Measurements from ENCODE around the gene CIAO2B.
A peak's percentile ranks its signal among the peaks of the same experiment; 100 is the strongest.

The CIAO2B gene

DNA sequence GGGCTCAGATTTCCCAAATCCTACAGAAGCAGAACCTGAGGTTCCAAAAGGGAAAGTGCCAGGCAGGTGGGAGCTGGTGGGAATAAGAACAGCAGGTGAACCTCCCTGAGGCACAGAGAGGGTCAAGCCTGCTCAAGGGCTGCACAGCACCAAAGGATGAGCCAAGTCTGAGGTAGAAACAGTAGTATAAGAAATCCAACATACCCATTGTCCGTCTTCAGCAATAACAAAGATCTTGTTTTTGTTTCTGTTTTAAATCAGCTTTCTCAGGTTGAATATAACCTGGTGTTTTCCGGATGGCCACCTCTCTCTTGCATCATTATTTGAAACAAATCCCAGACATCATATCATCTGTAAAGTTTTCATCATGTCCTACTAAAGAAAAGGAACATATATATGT lies 16.2 kb upstream of the CIAO2B start:
- H3K27ac ChIP-seq (ENCODE audit: insufficient read depth in 1 of 2, low read depth in 1 of 2, low read length in 2 of 2, poor library complexity in 1 of 2, severe bottlenecking in 2 of 2): no peak overlapping the region
- ChIA-PET POLR2A (no interaction called here), CTCF (interaction anchor here (0.6 to 5.7 kb wide), 5 partner anchors 12 to 249 kb away, joined by 3 to 33 read pairs (median 4); partner anchors contain the start of genes CES3 and ELMO3)
- H3K27me3 ChIP-seq (replicated peaks in 2 of 5; ENCODE audit: control insufficient read depth in 4 of 5, insufficient read depth in 5 of 5, low read length in 4 of 5): peaks cover 10 to 43% (median 26%) of the 10 kb centered on the region in 5 experiments
- peaks cover 0 to 17% (median 14%) of the 10 kb centered on the region in 4 experiments for H3K4me1 ChIP-seq (ENCODE audit: control extremely low read depth in 1 of 4, control insufficient read depth in 4 of 4, insufficient read depth in 4 of 4, low read length in 3 of 4)
- DNase-seq: no peak
- WGBS (ENCODE audit: insufficient coverage): no CpG with 5 or more reads among the region's 2 CpGs
- no peak overlapping the region for H3K4me3 ChIP-seq (ENCODE audit: control insufficient read depth in 1 of 7, extremely low read depth in 1 of 7, insufficient read depth in 4 of 7, low read depth in 2 of 7, low read length in 6 of 7)
- peaks cover 0 to 5% (median 0%) of the 10 kb centered on the region in 5 experiments for H3K9me3 ChIP-seq (ENCODE audit: control extremely low read depth in 1 of 5, control insufficient read depth in 4 of 5, insufficient read depth in 2 of 5, low read depth in 1 of 5, low read length in 4 of 5)
- H3K36me3 ChIP-seq (ENCODE audit: control insufficient read depth in 4 of 4, insufficient read depth in 4 of 4, low read length in 3 of 4): no peaks in the 10 kb centered on the region

GRCh38 chr16:66949472-66949871 lies 15.3 kb upstream of the CIAO2B start:
- peaks cover 0 to 5% (median 0%) of the 10 kb centered on the region in 5 experiments for H3K9me3 ChIP-seq (ENCODE audit: control extremely low read depth in 1 of 5, control insufficient read depth in 4 of 5, insufficient read depth in 2 of 5, low read depth in 1 of 5, low read length in 4 of 5)
- no peak overlapping the region for H3K27ac ChIP-seq (ENCODE audit: insufficient read depth in 1 of 2, low read depth in 1 of 2, low read length in 2 of 2, poor library complexity in 1 of 2, severe bottlenecking in 2 of 2)
- ChIA-PET CTCF (interaction anchor here (0.7 to 5.7 kb wide), 5 partner anchors 11 to 250 kb away, joined by 3 to 33 read pairs (median 4); partner anchors contain the start of genes CES3 and ELMO3), POLR2A (no interaction called here)
- no peak overlapping the region for H3K4me3 ChIP-seq (ENCODE audit: control insufficient read depth in 1 of 7, extremely low read depth in 1 of 7, insufficient read depth in 4 of 7, low read depth in 2 of 7, low read length in 6 of 7)
- H3K4me1 ChIP-seq (ENCODE audit: control extremely low read depth in 1 of 4, control insufficient read depth in 4 of 4, insufficient read depth in 4 of 4, low read length in 3 of 4): peaks cover 0 to 17% (median 14%) of the 10 kb centered on the region in 4 experiments
- no peak for DNase-seq
- H3K27me3 ChIP-seq (replicated peaks in 2 of 5; ENCODE audit: control insufficient read depth in 4 of 5, insufficient read depth in 5 of 5, low read length in 4 of 5): peaks cover 10 to 43% (median 26%) of the 10 kb centered on the region in 5 experiments
- no peaks in the 10 kb centered on the region for H3K36me3 ChIP-seq (ENCODE audit: control insufficient read depth in 4 of 4, insufficient read depth in 4 of 4, low read length in 3 of 4)
- WGBS (ENCODE audit: insufficient coverage): 83% methylated on average over 5 of the region's 6 CpGs

- H3K4me1 ChIP-seq (ENCODE audit: control extremely low read depth in 1 of 4, control insufficient read depth in 4 of 4, insufficient read depth in 4 of 4, low read length in 3 of 4): peaks cover 0 to 17% (median 14%) of the 10 kb centered on the region in 4 experiments
- no peak overlapping the region for H3K27ac ChIP-seq (ENCODE audit: insufficient read depth in 1 of 2, low read depth in 1 of 2, low read length in 2 of 2, poor library complexity in 1 of 2, severe bottlenecking in 2 of 2)
- DNase-seq: no peak
- ChIA-PET POLR2A (no interaction called here), CTCF (interaction anchor here (1.2 to 5.7 kb wide), 2 partner anchors 10 to 14 kb away, joined by 3 to 33 read pairs; partner anchors contain the start of gene CES3)
- H3K9me3 ChIP-seq (ENCODE audit: control extremely low read depth in 1 of 5, control insufficient read depth in 4 of 5, insufficient read depth in 2 of 5, low read depth in 1 of 5, low read length in 4 of 5): peaks cover 0 to 5% (median 0%) of the 10 kb centered on the region in 5 experiments
- 7% methylated on average over 13 of the region's 21 CpGs for WGBS (ENCODE audit: insufficient coverage)
- peak overlapping the region in 4 of 7 experiments; percentile 46 to 80 (median 58) for H3K4me3 ChIP-seq (ENCODE audit: control insufficient read depth in 1 of 7, extremely low read depth in 1 of 7, insufficient read depth in 4 of 7, low read depth in 2 of 7, low read length in 6 of 7)
- H3K27me3 ChIP-seq (replicated peaks in 2 of 5; ENCODE audit: control insufficient read depth in 4 of 5, insufficient read depth in 5 of 5, low read length in 4 of 5): peaks cover 10 to 43% (median 26%) of the 10 kb centered on the region in 5 experiments
- H3K36me3 ChIP-seq (ENCODE audit: control insufficient read depth in 4 of 4, insufficient read depth in 4 of 4, low read length in 3 of 4): peaks cover 0 to 3% (median 1%) of the 10 kb centered on the region in 4 experiments
These were observed 14.6 kb upstream of the CIAO2B start for GRCh38 chr16:66948837-66949225.

- Histone ChIP-seq H3K27ac (ENCODE audit: insufficient read depth in 1 of 2, low read depth in 1 of 2, low read length in 2 of 2, poor library complexity in 1 of 2, severe bottlenecking in 2 of 2) (no peak overlapping the region), H3K9me3 (ENCODE audit: control extremely low read depth in 1 of 5, control insufficient read depth in 4 of 5, insufficient read depth in 2 of 5, low read depth in 1 of 5, low read length in 4 of 5) (peaks cover 0 to 5% (median 0%) of the 10 kb centered on the region in 5 experiments), H3K27me3 (replicated peaks in 2 of 5; ENCODE audit: control insufficient read depth in 4 of 5, insufficient read depth in 5 of 5, low read length in 4 of 5) (peaks cover 10 to 43% (median 23%) of the 10 kb centered on the region in 5 experiments), H3K4me1 (ENCODE audit: control extremely low read depth in 1 of 4, control insufficient read depth in 4 of 4, insufficient read depth in 4 of 4, low read length in 3 of 4) (peaks cover 0 to 17% (median 14%) of the 10 kb centered on the region in 4 experiments), H3K36me3 (ENCODE audit: control insufficient read depth in 4 of 4, insufficient read depth in 4 of 4, low read length in 3 of 4) (peaks cover 0 to 8% (median 4%) of the 10 kb centered on the region in 4 experiments), H3K4me3 (ENCODE audit: control insufficient read depth in 1 of 7, extremely low read depth in 1 of 7, insufficient read depth in 4 of 7, low read depth in 2 of 7, low read length in 6 of 7) (peak overlapping the region; percentile 13 to 80 (median 55))
- ChIA-PET CTCF (interaction anchor here (1.3 kb wide), 1 partner anchor 221 kb away, joined by 4 read pairs; no protein-coding TSS in a partner anchor), POLR2A (no interaction called here)
- 0% methylated on average over 27 of the region's 44 CpGs for WGBS (ENCODE audit: insufficient coverage)
- DNase-seq: peak in 1 of 3 donors; percentile 35
These were observed 14.1 kb upstream of the CIAO2B start for GRCh38 chr16:66948134-66948836.

DNA sequence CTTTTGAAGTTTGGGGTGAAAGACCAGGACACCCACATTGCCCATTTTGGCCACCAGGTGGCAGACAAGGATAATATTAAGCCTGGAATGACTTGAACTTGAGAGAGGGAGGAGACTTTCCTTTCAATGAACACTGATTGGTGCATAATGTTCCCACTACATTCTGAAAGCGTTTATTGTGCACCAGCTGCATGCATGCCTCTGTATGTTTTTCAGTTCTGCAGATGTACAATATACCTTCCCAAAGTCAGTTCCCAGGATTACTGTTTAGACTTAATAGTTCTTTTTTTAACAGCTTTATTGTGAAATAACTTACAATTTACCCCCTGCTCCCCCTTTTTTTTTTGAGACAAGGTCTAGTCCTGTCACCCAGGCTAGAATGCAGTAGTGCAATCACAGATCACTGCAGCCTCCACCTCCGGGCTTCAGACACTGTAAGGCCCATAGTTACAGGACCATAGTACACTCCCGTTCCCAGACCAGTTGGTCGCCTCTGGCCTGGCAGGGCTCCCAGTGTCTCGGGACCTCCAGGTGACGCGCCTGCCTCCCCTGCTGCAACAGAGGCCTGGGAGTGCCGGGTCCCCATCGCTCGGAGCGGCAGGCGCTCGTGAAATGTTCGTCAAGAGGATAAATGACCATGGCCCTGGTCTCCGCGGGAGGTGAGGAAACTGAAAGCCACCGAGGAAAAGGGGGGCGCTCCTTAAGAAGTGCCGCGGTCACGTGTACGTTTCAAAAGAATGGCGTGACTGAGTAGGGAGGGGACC lies 13.3 kb upstream of the CIAO2B start:
- POLR2A ChIA-PET: interaction anchor here (1.1 kb wide), 1 partner anchor 204 kb away, joined by 3 read pairs; no protein-coding TSS in a partner anchor
- H3K27me3 ChIP-seq (replicated peaks in 2 of 5; ENCODE audit: control insufficient read depth in 4 of 5, insufficient read depth in 5 of 5, low read length in 4 of 5): peaks cover 10 to 43% (median 23%) of the 10 kb centered on the region in 5 experiments
- 0% methylated on average over 12 of the region's 23 CpGs for WGBS (ENCODE audit: insufficient coverage)
- peaks cover 0 to 5% (median 0%) of the 10 kb centered on the region in 5 experiments for H3K9me3 ChIP-seq (ENCODE audit: control extremely low read depth in 1 of 5, control insufficient read depth in 4 of 5, insufficient read depth in 2 of 5, low read depth in 1 of 5, low read length in 4 of 5)
- H3K27ac ChIP-seq (ENCODE audit: insufficient read depth in 1 of 2, low read depth in 1 of 2, low read length in 2 of 2, poor library complexity in 1 of 2, severe bottlenecking in 2 of 2): no peak overlapping the region
- CTCF ChIA-PET: interaction anchor here (0.9 to 1.7 kb wide), 6 partner anchors 9 to 222 kb away, joined by 3 to 6 read pairs (median 4); no protein-coding TSS in a partner anchor
- H3K4me1 ChIP-seq (ENCODE audit: control extremely low read depth in 1 of 4, control insufficient read depth in 4 of 4, insufficient read depth in 4 of 4, low read length in 3 of 4): peaks cover 0 to 17% (median 14%) of the 10 kb centered on the region in 4 experiments
- peak; percentile 84 to 90 (median 86) for DNase-seq
- H3K4me3 ChIP-seq (ENCODE audit: control insufficient read depth in 1 of 7, extremely low read depth in 1 of 7, insufficient read depth in 4 of 7, low read depth in 2 of 7, low read length in 6 of 7): peak overlapping the region; percentile 3 to 80 (median 55)
- H3K36me3 ChIP-seq (ENCODE audit: control insufficient read depth in 4 of 4, insufficient read depth in 4 of 4, low read length in 3 of 4): peaks cover 0 to 16% (median 12%) of the 10 kb centered on the region in 4 experiments

DNA sequence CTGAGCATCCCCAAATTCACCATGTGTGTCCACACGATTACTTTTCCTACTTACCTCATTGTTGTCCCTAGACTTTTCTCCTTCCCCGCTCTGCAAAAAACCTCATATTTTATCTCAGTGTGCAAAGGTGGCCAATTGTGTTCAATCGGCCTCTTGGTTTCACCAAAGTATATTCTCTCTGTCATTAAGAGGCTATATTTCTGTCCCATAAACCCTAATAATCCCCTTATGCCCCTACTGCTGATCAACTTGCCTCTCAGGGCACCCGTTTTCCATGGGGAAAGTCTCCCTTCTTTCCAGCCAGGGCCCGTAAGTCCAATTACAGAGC lies 12.7 kb upstream of the CIAO2B start:
- ChIA-PET CTCF (interaction anchor here (0.9 to 1.7 kb wide), 8 partner anchors 9 to 222 kb away, joined by 3 to 6 read pairs (median 4); no protein-coding TSS in a partner anchor), POLR2A (interaction anchor here (1.1 kb wide), 1 partner anchor 204 kb away, joined by 3 read pairs; no protein-coding TSS in a partner anchor)
- WGBS (ENCODE audit: insufficient coverage): 43% methylated on average over 4 of the region's 5 CpGs
- no peak overlapping the region for H3K4me3 ChIP-seq (ENCODE audit: control insufficient read depth in 1 of 7, extremely low read depth in 1 of 7, insufficient read depth in 4 of 7, low read depth in 2 of 7, low read length in 6 of 7)
- no peak overlapping the region for H3K27ac ChIP-seq (ENCODE audit: insufficient read depth in 1 of 2, low read depth in 1 of 2, low read length in 2 of 2, poor library complexity in 1 of 2, severe bottlenecking in 2 of 2)
- peaks cover 2 to 21% (median 17%) of the 10 kb centered on the region in 4 experiments for H3K36me3 ChIP-seq (ENCODE audit: control insufficient read depth in 4 of 4, insufficient read depth in 4 of 4, low read length in 3 of 4)
- peaks cover 0 to 5% (median 0%) of the 10 kb centered on the region in 5 experiments for H3K9me3 ChIP-seq (ENCODE audit: control extremely low read depth in 1 of 5, control insufficient read depth in 4 of 5, insufficient read depth in 2 of 5, low read depth in 1 of 5, low read length in 4 of 5)
- DNase-seq: no peak
- peaks cover 0 to 17% (median 14%) of the 10 kb centered on the region in 4 experiments for H3K4me1 ChIP-seq (ENCODE audit: control extremely low read depth in 1 of 4, control insufficient read depth in 4 of 4, insufficient read depth in 4 of 4, low read length in 3 of 4)
- peaks cover 10 to 42% (median 23%) of the 10 kb centered on the region in 5 experiments for H3K27me3 ChIP-seq (replicated peaks in 2 of 5; ENCODE audit: control insufficient read depth in 4 of 5, insufficient read depth in 5 of 5, low read length in 4 of 5)
